CD4-positive, alpha-beta T cell treated with Interleukin-17A for 4 hours (primary cell): ENCODE measurements around the gene TUBB6.

ENCODE experiments used
- DNase-seq: peaks from one replicate; pipeline ENCODE4 v3.0.0-alpha.2; 2020; ENCODE audit warnings: mixed read lengths

The TUBB6 gene

DNA sequence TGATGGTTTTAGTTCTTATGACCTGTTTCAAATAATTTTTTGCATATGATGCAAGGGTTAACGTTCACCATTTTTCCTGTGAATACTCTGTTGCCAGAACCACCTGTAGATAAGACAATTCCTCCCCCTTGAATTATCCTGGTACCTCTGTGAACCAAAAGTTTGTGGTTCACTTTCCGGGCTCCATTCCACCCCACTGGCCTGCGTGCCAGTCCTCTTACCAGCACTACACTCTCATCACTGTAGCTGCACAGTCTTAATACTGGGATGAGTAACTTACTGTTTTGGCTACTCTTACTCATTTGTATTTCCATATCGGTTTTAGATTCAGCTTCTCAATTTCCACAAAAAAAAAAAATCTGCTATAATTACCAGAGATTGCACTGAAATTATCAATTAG, 34.6 kb downstream of the TUBB6 start:
- DNase-seq = no peak

DNA sequence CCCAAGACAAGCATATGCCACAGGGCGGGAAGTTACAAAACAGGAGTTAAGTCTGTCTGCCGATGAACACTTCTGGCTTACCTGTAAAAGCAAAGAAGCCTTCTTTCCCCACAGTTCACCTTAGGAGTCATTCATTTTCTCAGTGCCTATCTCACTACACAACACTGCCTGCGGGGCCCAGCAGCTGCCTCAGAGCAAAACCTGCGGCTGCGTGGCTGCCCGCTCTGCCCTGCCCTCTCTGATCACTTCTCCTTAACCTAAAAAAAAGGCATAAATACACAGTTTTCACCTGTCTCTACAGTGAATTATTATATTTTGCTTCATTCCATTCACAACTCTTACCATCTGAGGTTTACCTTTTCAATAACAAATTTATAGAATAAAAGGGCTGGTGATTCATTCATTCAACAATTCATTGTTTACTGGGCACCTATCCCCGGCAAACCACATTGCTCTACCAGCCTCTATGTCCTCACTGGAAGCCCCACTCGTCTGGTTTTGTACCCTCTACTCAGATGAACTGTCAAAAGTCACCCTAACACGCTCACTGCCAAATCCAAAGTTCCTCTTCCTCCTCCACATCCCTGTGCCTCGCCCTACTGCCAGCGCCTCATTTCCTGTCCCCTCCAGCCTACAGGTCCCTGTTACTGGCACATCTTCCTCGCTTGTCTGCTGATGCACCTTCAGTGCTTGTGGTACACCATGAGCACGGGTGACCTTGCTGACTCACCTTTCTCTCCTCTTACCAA, 37.6 kb downstream of the TUBB6 start:
- no peak for DNase-seq

DNA sequence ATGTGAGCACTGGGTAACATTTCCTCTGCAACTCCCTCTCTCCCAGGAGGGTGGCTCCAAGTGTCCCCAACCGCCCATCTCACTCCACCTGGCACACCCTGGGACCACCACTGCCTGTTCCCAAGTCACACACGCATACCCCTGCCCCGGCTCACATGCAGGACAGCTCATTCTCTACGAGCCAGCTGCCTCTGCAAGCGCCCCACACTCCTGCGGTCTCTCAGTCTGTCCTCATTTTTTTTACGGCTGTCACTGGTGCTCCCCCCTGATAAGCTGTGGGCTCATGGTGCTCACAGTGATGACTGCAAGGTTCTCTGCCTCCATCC, 38.2 kb downstream of the TUBB6 start:
- no peak for DNase-seq

DNA sequence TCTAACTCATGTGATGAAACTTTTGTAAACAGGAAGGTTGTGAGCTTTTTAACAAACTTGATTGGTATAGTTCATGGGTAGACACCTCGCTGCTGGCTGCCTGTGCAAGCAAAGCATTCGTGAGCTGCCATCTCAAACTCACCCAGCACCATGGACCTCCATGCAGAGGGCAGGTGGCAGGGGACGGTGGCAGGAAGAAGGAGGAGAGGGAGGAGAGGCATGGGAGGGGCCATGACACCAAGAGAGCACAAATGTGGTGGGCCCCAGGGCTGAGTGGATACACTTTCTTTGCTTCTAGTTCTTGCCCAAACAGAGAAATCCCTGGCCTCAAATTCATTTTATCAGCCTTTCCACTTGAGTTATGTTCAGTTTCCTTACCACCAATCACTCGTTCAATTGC, 39.9 kb downstream of the TUBB6 start:
- DNase-seq = no peak

DNA sequence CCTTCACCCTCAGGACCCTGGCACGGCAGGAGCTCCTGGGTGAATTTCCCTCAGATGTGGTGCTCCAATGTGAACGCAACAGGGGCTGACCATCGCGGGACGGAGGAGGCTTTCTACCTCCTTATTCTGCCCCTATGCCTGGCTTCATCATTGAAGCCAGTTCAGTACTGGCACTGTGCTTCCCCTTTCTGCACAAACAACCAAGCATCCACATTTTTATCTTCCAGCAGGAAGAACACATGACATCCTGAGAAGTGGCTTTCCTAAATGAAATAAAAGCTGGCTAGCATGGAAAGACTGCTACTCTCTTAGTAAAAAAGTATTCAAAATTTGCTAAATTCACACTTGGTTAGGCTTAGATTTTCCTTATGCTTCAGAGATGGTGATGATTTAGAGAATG, 44.1 kb downstream of the TUBB6 start:
- DNase-seq = no peak

DNA sequence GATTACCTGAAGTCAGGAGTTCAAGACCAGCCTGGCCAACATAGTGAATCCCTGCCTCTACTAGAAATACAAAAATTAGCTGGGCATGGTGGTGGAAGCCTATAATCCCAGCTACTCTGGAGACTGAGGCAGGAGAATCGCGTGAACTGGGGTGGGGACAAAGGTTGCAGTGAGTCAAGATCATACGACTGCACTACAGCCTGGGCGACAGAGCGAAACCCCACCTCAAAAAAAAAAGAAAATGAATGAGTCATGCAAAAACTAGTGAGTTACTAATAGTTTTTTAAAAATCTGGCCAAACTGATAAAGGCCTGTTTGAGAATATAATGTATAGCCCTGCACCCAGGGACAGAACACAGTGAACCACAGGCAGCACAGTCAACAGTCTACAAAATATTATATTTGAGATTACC, 51.5 kb downstream of the TUBB6 start:
- DNase-seq = no peak

DNA sequence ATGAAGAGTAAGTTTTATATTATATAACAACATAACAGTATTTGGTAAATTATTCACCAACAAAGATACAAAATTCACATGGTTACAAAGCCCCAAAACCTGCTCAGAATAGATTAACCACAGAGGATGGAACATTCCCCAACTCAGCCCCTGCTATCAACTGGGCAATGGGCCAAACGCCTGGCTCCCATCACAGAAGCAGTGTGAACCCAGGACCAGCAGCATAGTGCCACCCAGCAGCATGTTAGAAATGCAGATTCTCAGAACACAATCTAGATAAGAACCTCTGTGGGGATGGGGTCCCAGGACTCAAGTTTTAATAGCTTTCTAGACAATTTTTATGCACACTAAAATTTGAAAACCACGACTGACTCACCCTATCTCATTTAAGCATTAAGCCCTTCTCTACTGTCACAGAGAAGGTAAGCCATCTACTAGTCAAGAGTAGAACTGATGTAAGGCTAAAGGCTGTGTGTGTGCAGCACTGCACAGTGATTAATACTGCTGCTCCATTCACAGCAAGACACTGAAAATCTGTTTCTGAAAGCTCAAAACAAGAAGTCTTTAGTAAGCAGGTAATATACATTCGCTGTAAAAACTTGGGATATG, 53.8 kb downstream of the TUBB6 start:
- no peak for DNase-seq

DNA sequence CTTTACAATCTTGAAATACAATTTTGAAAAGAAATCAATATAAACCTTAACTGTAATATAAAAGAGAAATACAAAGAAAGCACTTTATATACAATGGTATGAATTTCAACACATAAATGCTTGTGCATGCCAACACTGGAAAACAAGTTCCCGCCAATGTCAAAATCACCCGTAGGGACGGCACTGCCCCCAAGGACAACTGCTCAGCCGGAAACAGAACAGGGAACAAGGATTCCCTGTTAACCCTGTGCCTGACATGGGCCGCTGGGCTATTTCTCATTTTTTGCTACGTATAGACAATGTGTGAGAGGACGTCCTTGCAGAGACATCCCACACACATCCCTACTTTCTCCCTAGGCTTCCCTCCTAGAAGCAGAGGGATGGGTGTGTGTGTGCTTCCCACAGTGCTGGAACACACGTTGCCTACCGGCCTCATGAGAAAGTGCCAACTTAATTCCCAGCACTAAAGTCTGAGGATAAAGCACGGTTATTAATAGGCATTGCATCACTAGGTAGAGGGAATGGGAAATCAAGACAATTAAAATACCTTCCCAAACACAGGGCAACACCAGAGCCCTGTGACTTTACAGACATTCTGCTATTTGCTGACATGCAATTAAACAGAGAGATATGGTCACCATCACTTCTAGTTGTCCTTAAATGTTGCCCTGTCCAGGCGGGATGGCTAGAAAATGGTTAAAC, 54.6 kb downstream of the TUBB6 start:
- DNase-seq = no peak

DNA sequence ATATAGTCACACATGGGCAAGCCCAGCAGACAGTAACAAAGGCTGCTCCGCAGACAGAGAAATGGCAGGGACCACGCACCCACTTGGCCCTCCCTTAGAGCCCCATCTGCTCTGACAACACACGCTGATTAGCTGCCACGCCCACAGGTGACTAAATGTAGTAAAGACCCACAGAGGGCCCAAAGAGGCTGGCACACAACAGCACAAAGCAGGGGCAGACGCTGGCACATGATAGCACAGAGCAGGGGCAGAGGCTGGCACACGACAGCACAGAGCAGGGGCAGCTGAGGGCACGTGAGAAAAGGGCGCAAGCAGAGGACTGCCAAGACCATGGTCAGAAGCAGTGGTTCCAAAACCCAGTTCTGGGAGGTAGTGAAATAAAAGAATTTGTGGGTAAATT, 58.3 kb downstream of the TUBB6 start:
- DNase-seq = no peak

DNA sequence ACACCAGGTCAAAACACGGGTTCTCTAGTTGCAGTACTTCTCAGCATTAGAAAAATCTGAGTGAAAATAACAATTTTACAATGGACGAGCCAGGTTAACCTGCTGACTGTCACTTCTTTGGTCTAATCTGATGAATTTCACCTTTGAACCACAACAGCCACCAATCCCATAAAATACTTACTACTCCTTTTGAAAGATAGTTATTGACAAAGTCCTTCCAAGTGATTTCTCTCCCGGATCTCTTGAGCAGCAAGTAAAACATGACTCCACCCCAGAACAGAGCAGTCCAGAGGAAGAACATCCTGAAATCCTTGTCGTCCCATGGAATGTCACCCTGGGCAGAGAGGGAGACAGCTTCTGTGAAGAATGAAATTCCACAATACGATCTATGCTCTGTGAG, 58.7 kb downstream of the TUBB6 start:
- no peak for DNase-seq

DNA sequence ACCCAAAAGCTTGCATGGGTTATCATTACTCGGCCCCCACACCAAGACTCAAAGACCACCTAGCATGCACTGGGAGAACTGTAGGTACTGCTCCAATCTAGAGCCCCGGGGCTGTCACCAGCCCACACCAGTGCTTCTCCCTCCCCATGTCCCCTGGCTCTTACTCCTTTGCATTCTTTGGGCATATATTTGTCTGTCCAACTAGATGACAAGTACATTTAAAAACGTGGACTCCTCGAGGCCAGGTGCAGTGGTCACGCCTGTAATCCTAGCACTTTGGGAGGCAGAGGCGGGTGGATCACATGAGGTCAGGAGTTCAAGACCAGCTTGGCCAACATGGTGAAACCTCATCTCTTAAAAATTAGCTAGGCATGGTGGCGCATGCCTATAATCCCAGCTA, 61.2 kb downstream of the TUBB6 start:
- DNase-seq = no peak

DNA sequence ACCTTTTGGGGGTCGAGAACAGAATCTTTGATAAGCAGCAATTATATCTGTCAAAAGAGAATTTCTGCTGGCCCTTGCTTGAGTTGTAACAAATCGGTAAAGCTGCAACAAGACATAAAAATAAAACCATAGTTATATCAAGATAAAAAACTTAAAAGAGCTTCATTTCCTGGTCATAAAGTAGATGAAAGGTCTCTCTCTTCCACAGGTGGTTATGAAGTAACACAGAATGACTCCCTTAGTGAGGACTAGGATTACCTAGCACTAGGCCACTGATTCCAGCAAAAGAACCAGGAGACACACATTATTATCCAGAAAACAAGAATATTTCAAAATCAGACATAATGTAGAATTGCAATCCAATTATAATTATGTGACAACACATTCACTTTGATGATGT, 63.5 kb downstream of the TUBB6 start:
- DNase-seq = no peak

DNA sequence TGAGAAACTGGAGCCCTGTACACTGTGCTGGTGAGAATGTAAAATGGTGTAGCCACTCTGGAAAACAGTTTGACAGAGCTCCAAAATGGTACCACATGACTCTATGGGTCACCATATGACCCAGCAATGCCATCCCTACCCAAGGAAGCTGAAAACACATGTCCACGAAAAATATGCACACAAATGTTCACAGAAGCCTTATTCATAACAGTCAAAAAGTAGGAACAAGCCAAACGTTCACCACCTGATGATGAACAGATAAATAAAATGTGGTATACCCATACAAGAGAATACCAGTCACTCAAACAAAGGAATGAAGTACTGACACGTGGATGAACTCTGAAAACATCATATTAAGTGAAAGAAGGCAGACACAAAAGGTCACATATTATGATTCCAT, 64.4 kb downstream of the TUBB6 start:
- no peak for DNase-seq

DNA sequence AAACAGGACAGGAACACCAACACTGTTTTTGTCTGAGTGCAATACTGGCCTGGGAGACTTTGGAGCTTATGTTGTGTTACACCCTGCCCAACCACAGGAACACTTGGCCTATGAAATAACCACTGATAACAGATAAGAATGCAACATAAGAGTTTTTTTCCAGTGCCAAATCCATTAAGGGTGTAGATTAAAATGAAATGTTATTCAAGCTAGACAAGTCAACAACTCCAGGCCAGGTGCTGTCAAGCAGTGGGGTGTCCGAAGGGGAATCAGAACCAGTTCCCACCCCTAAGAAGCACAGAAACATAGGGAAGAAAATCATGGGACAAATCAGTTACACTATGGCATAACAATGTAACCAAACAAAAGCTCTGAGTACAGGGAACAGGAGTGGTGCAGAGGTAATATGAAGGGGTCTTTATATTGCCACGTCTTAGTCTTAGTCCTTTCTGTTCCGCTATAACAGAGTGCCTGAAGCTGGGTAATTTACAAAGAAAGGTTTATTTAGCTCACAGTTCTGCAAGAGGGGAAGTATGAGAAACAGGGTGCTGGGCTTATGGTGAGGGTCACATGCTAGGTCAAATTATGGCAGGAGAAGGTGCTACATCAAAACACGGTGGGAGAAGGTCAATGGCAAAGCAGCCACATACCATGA, 65.2 kb downstream of the TUBB6 start:
- DNase-seq = no peak

DNA sequence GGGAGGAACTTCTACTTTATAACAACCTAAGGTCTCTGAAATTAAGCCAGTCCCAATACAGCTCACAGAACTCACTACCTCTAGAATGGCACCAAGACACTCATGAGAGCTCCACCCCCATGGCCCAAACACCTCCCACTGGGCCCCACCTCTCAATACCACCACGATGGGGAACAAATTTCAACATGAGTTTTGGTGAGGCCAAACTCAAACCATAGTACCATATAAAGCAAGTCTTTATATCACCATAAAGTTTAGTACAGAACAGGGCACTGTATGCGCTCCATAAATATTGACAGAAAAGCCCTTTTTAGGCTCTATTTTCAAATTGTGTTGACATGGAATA, 65.7 kb downstream of the TUBB6 start:
- no peak for DNase-seq

DNA sequence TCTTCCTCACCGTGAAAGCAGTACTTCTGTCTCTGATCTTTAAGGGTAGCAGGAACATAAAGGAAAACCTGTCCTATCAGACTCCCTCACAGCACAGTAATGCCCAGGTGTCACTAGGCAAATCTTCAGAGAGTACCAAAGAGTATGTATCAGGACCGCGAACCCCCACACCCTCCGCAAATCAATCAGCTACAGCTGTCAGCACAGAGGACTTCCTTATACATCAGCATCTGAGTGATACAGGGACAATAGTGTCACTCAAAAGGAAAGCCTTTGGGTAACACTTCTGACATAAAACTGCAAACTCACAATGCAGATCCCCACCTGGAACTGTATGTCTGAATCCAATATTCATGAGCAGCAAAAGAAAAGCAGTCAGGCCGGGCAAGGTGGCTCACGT, 66.4 kb downstream of the TUBB6 start:
- DNase-seq = no peak
